GM12878 (cell line): ENCODE data around the gene UNC50.

Experiments used
- EZH2 ChIP-seq: IDR thresholded peaks from 2 replicates; pipeline ENCODE4 v1.6.1; 2012; ENCODE audit warnings: low read depth, mild to moderate bottlenecking, control low read depth, inconsistent platforms, low read length, borderline replicate concordance; ENCODE audit not compliant: control insufficient read depth
- JUNB ChIP-seq: IDR thresholded peaks from 2 replicates; pipeline ENCODE4 v1.6.1; 2016; ENCODE audit warnings: antibody characterized with exemption, mild to moderate bottlenecking
- MEF2A ChIP-seq: IDR thresholded peaks from 2 replicates; pipeline ENCODE4 v1.6.1; 2011; ENCODE audit warnings: low read depth, mild to moderate bottlenecking, low read length, moderate library complexity; ENCODE audit not compliant: insufficient read depth
- SP1 ChIP-seq: IDR thresholded peaks from one replicate; pipeline ENCODE4 v1.6.1; 2011; ENCODE audit warnings: low read depth, low read length
- ZNF274 ChIP-seq: IDR thresholded peaks from one replicate; pipeline ENCODE4 v1.8.0; 2011; ENCODE audit not compliant: insufficient read length, insufficient read depth
- TF ChIP-seq, protein P1 (sequence below): fragments of 450-650 bp; IDR thresholded peaks from 2 replicates; pipeline ENCODE4 v1.6.1; 2016; ENCODE audit warnings: mild to moderate bottlenecking
- TF ChIP-seq, protein P2 (sequence below), 3 experiments: IDR thresholded peaks in 2 of 3; conservative IDR thresholded peaks in 1 of 3; 2 replicates each; pipeline ENCODE4 v1.5.1; 2011; ENCODE audit warnings: low read depth in 3 of 3, low read length in 3 of 3, mild to moderate bottlenecking in 3 of 3, control low read depth in 2 of 3, moderate library complexity in 2 of 3, inconsistent platforms in 1 of 3, mixed read lengths in 1 of 3; ENCODE audit not compliant: control insufficient read depth in 2 of 3, insufficient read depth in 1 of 3; ENCODE audit errors: extremely low read depth in 1 of 3
- TF ChIP-seq, protein P3 (sequence below): IDR thresholded peaks from 2 replicates; pipeline ENCODE4 v1.6.1; 2011; ENCODE audit warnings: borderline replicate concordance, low read depth, mild to moderate bottlenecking, moderate library complexity, mixed read lengths, low read length; ENCODE audit not compliant: insufficient read depth; ENCODE audit errors: extremely low read length

DNA sequence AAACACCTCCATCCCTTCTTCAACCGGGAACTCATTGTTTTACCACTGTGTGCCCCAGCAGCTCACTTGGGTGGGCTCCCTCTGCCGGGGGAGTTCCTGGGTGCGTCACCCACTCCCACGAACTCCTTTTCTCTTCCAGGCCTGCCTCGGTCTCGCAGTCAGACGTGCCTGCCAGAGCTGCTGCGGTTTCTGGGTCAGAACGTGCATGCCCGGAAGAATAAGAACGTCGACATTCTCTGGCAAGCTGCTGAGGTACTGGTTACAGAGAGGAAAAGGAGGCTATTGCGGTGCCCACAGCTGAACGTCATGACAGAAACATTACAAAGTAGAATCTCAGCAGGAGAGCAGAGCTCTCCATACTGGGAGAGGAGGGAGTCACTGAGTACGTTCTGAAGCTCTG is 35.7 kb upstream of the UNC50 start:
- TF ChIP-seq, protein P1, sequence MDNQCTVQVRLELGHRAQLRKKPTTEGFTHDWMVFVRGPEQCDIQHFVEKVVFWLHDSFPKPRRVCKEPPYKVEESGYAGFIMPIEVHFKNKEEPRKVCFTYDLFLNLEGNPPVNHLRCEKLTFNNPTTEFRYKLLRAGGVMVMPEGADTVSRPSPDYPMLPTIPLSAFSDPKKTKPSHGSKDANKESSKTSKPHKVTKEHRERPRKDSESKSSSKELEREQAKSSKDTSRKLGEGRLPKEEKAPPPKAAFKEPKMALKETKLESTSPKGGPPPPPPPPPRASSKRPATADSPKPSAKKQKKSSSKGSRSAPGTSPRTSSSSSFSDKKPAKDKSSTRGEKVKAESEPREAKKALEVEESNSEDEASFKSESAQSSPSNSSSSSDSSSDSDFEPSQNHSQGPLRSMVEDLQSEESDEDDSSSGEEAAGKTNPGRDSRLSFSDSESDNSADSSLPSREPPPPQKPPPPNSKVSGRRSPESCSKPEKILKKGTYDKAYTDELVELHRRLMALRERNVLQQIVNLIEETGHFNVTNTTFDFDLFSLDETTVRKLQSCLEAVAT, result no peak
- TF ChIP-seq, protein P2, sequence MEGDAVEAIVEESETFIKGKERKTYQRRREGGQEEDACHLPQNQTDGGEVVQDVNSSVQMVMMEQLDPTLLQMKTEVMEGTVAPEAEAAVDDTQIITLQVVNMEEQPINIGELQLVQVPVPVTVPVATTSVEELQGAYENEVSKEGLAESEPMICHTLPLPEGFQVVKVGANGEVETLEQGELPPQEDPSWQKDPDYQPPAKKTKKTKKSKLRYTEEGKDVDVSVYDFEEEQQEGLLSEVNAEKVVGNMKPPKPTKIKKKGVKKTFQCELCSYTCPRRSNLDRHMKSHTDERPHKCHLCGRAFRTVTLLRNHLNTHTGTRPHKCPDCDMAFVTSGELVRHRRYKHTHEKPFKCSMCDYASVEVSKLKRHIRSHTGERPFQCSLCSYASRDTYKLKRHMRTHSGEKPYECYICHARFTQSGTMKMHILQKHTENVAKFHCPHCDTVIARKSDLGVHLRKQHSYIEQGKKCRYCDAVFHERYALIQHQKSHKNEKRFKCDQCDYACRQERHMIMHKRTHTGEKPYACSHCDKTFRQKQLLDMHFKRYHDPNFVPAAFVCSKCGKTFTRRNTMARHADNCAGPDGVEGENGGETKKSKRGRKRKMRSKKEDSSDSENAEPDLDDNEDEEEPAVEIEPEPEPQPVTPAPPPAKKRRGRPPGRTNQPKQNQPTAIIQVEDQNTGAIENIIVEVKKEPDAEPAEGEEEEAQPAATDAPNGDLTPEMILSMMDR (IDR thresholded peaks at IDR 0.05 in 2 of 3, conservative IDR thresholded peaks at IDR 0.05 in 1 of 3; ENCODE audit: control insufficient read depth in 2 of 3, extremely low read depth in 1 of 3, insufficient read depth in 1 of 3, low read depth in 3 of 3, low read length in 3 of 3), result no peak
- TF ChIP-seq JUNB (no peak), ZNF274 (no peak), MEF2A (no peak), SP1 (no peak), EZH2 (no peak)
- TF ChIP-seq, protein P3, sequence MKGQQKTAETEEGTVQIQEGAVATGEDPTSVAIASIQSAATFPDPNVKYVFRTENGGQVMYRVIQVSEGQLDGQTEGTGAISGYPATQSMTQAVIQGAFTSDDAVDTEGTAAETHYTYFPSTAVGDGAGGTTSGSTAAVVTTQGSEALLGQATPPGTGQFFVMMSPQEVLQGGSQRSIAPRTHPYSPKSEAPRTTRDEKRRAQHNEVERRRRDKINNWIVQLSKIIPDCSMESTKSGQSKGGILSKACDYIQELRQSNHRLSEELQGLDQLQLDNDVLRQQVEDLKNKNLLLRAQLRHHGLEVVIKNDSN, result no peak
